ENCODE data around the gene DNAJB13.
A peak's percentile ranks its signal among the peaks of the same experiment; 100 is the strongest.
"Not testable (repeated sequence)": the region's sequence is repeated elsewhere in the genome, so short reads cannot be mapped to it uniquely, and the experiment has no call there.

DNAJB13 gene

GRCh38 chr11:73977856-73978519 is 27.2 kb downstream of the DNAJB13 start:
- DNase-seq (ENCODE audit: low read depth), result no peak

DNA sequence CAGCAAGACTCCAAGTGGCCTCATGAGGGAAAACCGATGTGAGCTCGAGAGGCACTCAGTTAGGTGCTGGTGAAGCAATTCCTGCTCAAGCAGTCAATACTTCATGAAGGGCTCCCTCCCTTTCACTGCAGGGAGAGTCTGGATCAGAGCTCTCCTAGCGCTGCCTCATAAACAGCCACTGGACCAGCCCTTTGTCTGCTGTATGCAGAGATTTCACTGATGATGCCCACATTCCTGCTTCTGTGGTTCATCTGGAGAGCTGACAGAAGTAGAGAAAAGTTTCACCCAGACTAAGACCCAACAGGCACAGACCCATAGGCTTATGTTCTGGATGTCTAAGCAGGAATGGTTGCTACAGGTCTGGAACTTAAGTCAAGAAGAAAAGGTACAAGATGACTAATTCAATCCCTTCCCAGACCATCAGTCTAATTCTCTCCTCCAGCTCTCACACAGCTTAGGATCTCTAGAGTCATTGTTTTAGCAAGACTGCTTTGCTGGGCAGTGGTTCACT is 27.8 kb downstream of the DNAJB13 start:
- no peak for DNase-seq (ENCODE audit: low read depth)

DNA sequence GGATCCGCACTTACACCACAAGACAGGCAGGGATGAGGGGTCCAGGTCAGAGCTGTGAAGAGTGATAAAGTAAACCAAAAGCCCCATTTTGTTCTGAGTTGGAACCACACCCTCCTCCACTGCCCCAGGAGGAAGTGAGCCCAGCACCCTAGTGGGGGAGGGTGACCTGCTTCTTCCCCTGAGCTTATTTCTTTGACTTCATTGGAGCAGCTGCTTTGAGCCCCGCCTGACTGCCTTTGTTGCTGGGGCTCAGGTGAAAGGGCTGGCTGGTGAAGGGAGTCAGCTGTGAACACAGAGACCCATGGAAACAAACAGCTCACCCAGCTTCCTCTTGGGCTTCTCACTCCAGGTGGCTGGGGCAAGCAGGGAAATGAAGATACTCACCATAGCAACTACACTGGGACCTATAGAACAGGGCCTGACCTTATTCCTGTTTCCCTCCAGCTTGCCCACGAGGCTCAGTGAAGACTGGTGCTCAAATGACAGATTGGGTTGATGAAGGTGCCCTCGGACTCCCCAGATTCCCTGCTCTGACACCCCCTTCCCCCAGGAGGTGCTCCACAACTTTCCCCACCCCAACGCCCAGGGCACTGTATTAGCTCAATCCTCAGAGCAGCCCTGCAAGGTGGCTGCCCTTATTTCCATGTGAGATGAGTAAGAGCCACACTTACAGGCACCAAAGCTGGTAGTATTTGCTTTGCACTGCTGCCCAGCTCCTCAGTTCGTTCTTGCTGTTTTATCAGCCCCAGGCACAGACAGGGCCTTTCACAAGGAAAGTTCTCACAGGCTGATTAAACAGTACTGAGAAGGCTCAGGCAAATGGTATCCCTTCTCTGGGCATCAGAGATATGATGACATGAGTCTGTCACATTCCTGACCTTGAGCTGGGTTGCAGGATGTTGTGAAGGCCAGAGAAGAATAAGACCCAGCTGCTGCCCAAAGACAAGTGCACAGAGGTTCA is 29.5 kb downstream of the DNAJB13 start:
- DNase-seq (ENCODE audit: low read depth), result peak; percentile 67

GRCh38 chr11:73981051-73981805 is 30.4 kb downstream of the DNAJB13 start:
- no peak for DNase-seq (ENCODE audit: low read depth)

GRCh38 chr11:73982595-73982989 is 31.8 kb downstream of the DNAJB13 start, which contains the start of gene UCP2:
Gene UCP2 (minus strand): TSS chr11:73982843. CDS start chr11:73978378, 4,465 bp downstream.
- peak; percentile 67 for DNase-seq (ENCODE audit: low read depth)

DNA sequence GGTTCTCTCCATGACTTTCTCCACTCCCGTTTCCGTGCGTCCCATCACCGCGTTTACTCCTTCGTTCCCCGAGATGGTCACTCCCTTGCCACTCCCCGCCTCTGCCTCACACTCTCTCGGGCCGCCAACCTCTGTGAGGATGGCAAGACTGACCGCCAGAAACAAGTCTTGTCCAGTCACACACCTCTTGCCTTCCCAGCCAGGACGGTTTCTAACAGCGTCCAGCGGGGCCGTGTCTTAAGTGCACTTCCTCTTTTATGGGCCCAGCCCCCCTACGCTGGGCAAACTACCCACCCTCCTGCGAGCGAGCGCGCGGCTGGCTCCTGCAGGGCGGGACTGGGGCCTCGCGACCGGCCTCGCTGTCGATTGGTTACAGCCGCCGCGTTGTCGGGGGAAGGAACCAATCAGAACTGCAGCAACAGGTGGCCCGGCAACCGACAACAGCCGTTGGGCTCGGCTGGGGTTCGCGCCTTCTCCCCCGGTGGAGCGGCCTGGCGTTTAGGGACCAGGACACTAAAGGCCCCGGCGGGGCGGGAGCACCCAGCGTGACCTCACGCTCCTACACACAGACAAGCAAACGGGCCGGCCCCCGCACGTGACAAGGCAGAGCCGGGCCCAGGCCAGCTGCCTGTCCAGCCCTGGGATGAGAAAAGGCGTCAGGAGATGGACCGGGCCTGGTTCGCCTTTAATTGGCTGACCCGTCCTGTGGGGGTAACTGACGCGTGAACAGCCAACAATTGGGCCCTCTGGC is 32.3 kb downstream of the DNAJB13 start:
- DNase-seq (ENCODE audit: low read depth), result peak; percentile 87

- DNase-seq (ENCODE audit: low read depth), result no peak
Observed at GRCh38 chr11:73983741-73984538, 33.1 kb downstream of the DNAJB13 start.

DNA sequence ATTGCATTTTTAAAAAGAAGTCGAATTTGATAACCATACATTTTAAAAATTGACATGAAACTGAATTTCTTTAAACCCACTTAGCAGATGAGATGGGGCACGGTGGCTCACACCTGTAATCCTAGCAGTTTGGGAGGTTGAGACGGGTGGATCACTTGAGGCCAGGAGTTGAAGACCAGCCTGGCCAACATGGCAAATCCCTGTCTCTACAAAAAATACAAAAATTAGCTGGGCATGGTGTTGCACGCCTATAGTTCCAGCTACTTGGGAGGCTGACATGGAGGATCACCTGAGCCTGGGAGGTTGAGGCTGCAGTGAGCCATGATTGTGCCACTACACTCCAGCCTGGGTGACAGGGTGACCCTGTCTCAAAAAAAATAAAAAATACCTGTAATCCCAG is 34.8 kb downstream of the DNAJB13 start:
- DNase-seq (ENCODE audit: low read depth), result not testable (repeated sequence)

DNA sequence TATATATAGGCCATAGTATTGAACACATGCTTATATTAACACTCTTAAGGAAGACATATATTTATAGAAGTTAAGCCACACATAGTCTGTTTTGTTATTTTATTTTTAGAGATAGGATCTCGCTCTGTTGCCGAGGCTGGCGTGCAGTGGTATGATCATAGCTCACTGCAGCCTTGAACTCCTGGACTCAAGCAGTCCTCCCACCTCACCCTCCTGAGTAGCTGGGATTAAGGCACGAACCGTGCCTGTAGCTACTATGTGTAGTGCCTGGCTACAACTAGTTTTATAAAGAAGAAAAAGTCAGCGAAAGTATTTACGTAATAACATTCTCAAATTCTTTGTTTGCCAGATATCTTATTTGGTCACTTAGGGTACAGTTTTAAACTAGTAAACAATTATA is 37.4 kb downstream of the DNAJB13 start:
- no peak for DNase-seq (ENCODE audit: low read depth)

DNA sequence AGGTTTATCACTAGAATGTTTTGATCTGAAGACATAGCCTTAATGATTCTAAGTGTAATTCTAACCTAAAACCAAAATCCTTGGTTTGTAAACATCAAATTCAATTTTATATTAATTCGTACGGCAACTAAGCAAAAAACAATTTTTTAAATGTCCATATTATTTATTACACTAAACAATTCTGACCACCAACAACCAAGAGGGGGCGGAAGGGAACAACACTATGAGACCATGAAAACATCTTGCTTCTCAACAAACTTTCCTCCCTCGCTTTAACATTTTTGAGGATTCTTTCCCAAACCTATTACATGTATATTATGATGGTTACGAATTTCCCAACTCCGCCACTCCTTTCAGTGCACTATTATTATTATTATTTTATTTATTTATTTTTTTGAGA is 38.3 kb downstream of the DNAJB13 start:
- DNase-seq (ENCODE audit: low read depth), result no peak

DNA sequence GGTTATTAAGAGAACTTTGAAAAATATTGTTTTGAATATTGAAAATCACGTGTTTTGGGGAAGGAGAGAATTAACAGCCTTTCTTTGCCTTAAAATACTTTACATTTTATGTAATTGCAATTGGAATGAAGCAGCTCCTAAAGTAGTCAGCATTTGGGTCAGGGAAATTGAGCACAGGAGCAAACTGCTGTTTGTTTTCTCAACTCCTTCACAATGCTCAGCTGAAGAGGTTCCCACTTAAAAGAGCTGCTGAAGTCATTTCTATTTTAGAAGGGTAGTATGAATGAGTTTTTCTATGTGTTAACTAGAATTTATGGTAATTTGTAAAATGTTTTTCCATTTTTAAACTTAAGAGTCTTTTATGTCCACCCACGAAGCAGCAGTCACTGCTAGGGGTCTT is 39.9 kb downstream of the DNAJB13 start:
- DNase-seq (ENCODE audit: low read depth), result no peak

GRCh38 chr11:73991471-73992006 is 40.7 kb downstream of the DNAJB13 start:
- no peak for DNase-seq (ENCODE audit: low read depth)

- DNase-seq (ENCODE audit: low read depth), result no peak
Observed at GRCh38 chr11:73995247-73995646, 44.4 kb downstream of the DNAJB13 start.

- DNase-seq (ENCODE audit: low read depth), result no peak
Observed at GRCh38 chr11:73995731-73996130, 44.9 kb downstream of the DNAJB13 start.

GRCh38 chr11:73996161-73996747 is 45.4 kb downstream of the DNAJB13 start:
- DNase-seq (ENCODE audit: low read depth), result no peak

GRCh38 chr11:73997120-73997770 is 46.4 kb downstream of the DNAJB13 start:
- DNase-seq (ENCODE audit: low read depth), result no peak

GRCh38 chr11:73998846-73999575 is 48.2 kb downstream of the DNAJB13 start:
- no peak for DNase-seq (ENCODE audit: low read depth)

GRCh38 chr11:73999581-74000306 is 48.9 kb downstream of the DNAJB13 start:
- DNase-seq (ENCODE audit: low read depth), result no peak

All from stimulated activated CD4-positive, alpha-beta T cell treated with anti-CD3 and anti-CD28 coated beads, Interleukin-2, amount 100 ng/mL, for 4 hours (primary cell).